BJ (cell line): Measurements from ENCODE around the gene ACOXL. TPM values are rescaled to one million over a fixed set of nuclear protein-coding genes. Genes with fewer than 3 reads are reported as not detected.

Experiments used
- CTCF ChIA-PET: fragments of 350-600 bp; formaldehyde crosslinking; extraction: SDS; loops from one replicate; lab custom pipeline; 2021; ENCODE audit warnings: antibody characterized with exemption, inconsistent platforms; lab: Yijun Ruan, JAX
- POLR2A ChIA-PET: fragments of 300-600 bp; sonication (Branson Sonifier 250); formaldehyde crosslinking; extraction: SDS; loops from one replicate; lab custom pipeline; 2021; ENCODE audit warnings: antibody characterized with exemption; lab: Charles Lee
- DNase-seq: peaks from one replicate; pipeline ENCODE4 v3.0.0-alpha.2; 2011; ENCODE audit warnings: low read depth
- H3K27me3 ChIP-seq: 2 replicates; pipeline ENCODE4 v1.6.0; 2011; ENCODE audit warnings: low read length; ENCODE audit not compliant: control insufficient read depth, insufficient read depth
- H3K36me3 ChIP-seq: 2 replicates; pipeline ENCODE4 v1.5.1; 2011; ENCODE audit warnings: low read length; ENCODE audit not compliant: control insufficient read depth, insufficient read depth
- H3K4me3 ChIP-seq: 2 replicates; pipeline ENCODE4 v1.5.1; 2011; ENCODE audit warnings: low read depth, mild to moderate bottlenecking, control low read depth, low read length
- polyA plus RNA-seq: library from polyadenylated mRNA; depleted of rRNA; stranded (reverse); fragments of >200 nt; gene quantifications from 2 replicates; pipeline ENCODE4 v1.2.3, GENCODE V29; 2011
- TF ChIP-seq, protein P1 (sequence below): IDR thresholded peaks from 2 replicates; pipeline ENCODE4 v1.5.1; 2011; ENCODE audit warnings: low read depth, mild to moderate bottlenecking, control low read depth, inconsistent platforms, low read length, moderate library complexity; ENCODE audit not compliant: insufficient read depth

The ACOXL gene
- polyA plus RNA-seq, 1 experiment: not detected

DNA sequence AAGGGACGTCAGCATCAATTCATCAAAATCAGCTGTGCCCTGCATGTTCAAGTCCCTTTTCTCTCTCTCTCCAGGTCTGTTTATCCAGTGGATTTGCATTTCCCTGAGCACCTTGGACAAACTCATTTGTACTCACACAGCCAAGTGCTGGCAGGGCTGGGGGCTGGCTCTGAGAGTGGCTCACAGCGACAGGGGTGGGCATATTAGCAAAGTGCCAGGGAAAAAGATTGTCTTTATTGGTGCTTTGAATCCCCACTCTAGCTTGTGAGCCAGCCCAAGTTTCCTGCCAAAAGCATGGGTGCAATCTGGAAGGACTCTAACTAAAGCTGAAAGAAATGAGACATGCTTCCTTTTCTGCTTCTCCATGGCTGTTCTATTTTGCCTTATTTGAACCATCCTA is 56.6 kb downstream of the ACOXL start:
- POLR2A ChIA-PET: no interaction called here
- DNase-seq: no peak
- peaks cover 5% of the 10 kb centered on the region for H3K27me3 ChIP-seq
- H3K36me3 ChIP-seq: no peaks in the 10 kb centered on the region
- no peak overlapping the region for H3K4me3 ChIP-seq
- TF ChIP-seq, protein P1, sequence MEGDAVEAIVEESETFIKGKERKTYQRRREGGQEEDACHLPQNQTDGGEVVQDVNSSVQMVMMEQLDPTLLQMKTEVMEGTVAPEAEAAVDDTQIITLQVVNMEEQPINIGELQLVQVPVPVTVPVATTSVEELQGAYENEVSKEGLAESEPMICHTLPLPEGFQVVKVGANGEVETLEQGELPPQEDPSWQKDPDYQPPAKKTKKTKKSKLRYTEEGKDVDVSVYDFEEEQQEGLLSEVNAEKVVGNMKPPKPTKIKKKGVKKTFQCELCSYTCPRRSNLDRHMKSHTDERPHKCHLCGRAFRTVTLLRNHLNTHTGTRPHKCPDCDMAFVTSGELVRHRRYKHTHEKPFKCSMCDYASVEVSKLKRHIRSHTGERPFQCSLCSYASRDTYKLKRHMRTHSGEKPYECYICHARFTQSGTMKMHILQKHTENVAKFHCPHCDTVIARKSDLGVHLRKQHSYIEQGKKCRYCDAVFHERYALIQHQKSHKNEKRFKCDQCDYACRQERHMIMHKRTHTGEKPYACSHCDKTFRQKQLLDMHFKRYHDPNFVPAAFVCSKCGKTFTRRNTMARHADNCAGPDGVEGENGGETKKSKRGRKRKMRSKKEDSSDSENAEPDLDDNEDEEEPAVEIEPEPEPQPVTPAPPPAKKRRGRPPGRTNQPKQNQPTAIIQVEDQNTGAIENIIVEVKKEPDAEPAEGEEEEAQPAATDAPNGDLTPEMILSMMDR: no peak
- CTCF ChIA-PET: no interaction called here

DNA sequence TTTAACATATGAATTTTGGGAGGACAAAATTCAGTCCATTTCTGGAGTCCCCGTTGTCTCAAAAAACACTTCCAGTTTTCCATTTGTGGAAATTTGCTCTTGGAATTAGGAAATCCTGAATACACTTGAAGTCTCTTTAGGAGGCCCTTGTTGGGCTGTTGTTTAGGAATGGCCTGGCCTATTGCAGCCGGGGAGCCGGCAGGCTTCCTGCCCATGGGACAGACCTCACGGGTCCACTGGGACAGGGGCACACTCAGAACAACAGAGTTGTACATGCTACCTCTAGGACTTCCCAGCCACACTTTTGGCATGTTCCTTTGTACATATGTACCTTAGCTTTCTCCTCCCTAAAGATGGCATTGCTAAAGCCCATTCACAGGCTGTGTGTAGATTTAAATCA is 57.3 kb downstream of the ACOXL start:
- CTCF ChIA-PET: interaction anchor here (1.4 kb wide), 1 partner anchor 23 kb away, joined by 3 read pairs; no protein-coding TSS in a partner anchor
- no peaks in the 10 kb centered on the region for H3K36me3 ChIP-seq
- POLR2A ChIA-PET: no interaction called here
- TF ChIP-seq, protein P1: no peak
- peaks cover 8% of the 10 kb centered on the region for H3K27me3 ChIP-seq
- no peak for DNase-seq
- H3K4me3 ChIP-seq: no peak overlapping the region

DNA sequence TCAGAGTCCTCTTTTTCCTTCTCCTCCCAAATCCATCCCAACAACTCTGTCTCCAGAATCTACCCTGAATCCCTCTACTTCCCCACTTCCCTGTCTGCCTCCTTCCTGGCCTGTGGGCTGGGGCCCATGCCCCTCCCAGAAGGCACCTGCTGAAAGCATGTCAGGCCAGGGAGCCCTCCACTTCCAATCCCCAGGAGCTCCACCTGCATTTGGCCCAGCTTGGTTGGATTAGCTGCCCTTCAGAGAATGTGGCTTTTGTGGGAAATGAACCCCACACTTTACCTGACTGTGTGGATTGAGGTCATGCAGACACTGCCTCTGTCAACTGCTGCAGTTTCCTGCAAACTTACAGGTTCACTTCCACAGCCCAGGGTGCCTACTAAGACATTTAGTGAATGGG is 58.5 kb downstream of the ACOXL start:
- Histone ChIP-seq H3K36me3 (no peaks in the 10 kb centered on the region), H3K27me3 (peaks cover 10% of the 10 kb centered on the region), H3K4me3 (no peak overlapping the region)
- TF ChIP-seq, protein P1: no peak
- no peak for DNase-seq
- POLR2A ChIA-PET: no interaction called here
- CTCF ChIA-PET: interaction anchor here (1.4 kb wide), 1 partner anchor 22 kb away, joined by 3 read pairs; no protein-coding TSS in a partner anchor

DNA sequence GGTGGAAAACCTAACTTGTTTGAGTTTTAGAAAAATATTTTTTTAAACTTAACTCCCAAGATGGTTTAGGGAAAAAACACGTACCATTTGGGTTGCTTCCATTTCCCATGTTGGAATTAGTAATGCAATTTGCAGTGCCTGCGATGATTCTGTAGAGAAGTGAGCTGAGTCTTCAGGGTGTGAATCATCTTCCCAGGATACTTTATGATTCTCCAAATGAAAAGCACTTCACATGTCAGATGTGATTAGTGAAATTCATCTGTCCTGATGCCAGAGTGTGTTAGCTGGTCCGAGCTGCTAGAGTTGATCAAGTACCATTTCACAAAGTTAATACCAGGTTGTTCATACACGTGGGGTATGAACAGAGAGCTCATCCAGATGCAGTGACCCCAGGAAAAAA is 59.1 kb downstream of the ACOXL start:
- ChIA-PET POLR2A (no interaction called here), CTCF (interaction anchor here (1.1 kb wide), 1 partner anchor 60 kb away, joined by 3 read pairs; the partner anchor contains the start of gene ACOXL)
- TF ChIP-seq, protein P1: no peak
- Histone ChIP-seq H3K36me3 (no peaks in the 10 kb centered on the region), H3K4me3 (no peak overlapping the region), H3K27me3 (peaks cover 13% of the 10 kb centered on the region)
- DNase-seq: no peak

DNA sequence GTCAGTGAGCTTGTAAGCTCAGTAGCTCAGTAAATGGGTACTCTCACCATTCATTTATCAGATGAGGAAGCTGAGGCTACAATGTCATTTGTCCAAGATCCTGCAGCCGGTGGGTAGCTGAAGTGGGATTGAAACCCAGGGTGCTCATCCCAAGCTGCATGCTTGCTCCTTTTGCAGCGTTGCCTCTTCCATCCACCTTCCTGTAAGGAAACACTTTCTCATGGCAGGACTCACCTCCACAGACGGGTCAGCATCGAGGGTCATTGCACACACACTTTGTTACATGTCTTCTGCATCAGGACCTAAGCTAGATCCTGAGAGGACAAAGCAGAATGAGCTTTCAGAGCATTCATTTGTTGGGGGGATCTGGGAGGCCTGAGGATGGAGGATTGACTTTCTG is 60.7 kb downstream of the ACOXL start:
- Histone ChIP-seq H3K27me3 (peaks cover 17% of the 10 kb centered on the region), H3K36me3 (no peaks in the 10 kb centered on the region), H3K4me3 (no peak overlapping the region)
- TF ChIP-seq, protein P1: no peak
- no peak for DNase-seq
- POLR2A ChIA-PET: no interaction called here
- CTCF ChIA-PET: interaction anchor here (1.1 kb wide), 1 partner anchor 19 kb away, joined by 4 read pairs; no protein-coding TSS in a partner anchor
